Fibroblast of the aortic adventitia (primary cell): ENCODE data around the gene PCNX2. TPM values are rescaled to one million over a fixed set of nuclear protein-coding genes. Genes with fewer than 3 reads are reported as not detected.

Source experiments
- DNase-seq: peaks from one replicate; pipeline ENCODE4 v3.0.0-alpha.2; 2010; ENCODE audit warnings: low read depth
- H3K4me3 ChIP-seq: 2 replicates; pipeline ENCODE4 v1.5.1; 2011; ENCODE audit warnings: low read depth, mild to moderate bottlenecking, control low read depth, low read length, moderate library complexity
- total RNA-seq: library from RNA; depleted of rRNA; stranded (reverse); fragments of >200 nt; gene quantifications from 2 replicates; pipeline ENCODE4 v1.2.3, GENCODE V29; 2012; ENCODE audit warnings: low replicate concordance
- TF ChIP-seq, protein P1 (sequence below): IDR thresholded peaks from 2 replicates; pipeline ENCODE4 v1.5.1; 2011; ENCODE audit warnings: mild to moderate bottlenecking, low read length, control low read depth, inconsistent platforms; ENCODE audit not compliant: insufficient read depth

The PCNX2 gene
- total RNA-seq, 1 donor, result 70.7 TPM

DNA sequence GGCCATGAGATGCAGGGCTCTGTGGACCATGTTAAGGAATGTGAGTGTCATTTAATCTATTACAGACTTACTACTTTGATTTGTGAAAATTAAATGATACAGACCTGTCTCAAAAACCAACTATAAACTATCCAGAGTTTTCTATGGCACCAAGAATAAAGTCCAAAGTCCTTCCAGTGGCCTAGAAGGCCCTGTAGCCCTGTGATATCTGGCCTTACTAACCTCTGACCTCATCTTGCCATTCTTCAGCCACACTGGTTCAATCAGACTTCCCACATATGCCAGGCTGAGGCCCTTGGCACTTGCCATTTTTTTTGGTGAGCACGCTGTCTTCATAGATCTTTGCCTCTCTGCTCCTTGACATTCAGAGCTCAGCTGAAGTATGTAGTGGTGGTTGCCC, 337.5 kb downstream of the PCNX2 start:
- no peak overlapping the region for H3K4me3 ChIP-seq
- no peak for DNase-seq
- TF ChIP-seq, protein P1, sequence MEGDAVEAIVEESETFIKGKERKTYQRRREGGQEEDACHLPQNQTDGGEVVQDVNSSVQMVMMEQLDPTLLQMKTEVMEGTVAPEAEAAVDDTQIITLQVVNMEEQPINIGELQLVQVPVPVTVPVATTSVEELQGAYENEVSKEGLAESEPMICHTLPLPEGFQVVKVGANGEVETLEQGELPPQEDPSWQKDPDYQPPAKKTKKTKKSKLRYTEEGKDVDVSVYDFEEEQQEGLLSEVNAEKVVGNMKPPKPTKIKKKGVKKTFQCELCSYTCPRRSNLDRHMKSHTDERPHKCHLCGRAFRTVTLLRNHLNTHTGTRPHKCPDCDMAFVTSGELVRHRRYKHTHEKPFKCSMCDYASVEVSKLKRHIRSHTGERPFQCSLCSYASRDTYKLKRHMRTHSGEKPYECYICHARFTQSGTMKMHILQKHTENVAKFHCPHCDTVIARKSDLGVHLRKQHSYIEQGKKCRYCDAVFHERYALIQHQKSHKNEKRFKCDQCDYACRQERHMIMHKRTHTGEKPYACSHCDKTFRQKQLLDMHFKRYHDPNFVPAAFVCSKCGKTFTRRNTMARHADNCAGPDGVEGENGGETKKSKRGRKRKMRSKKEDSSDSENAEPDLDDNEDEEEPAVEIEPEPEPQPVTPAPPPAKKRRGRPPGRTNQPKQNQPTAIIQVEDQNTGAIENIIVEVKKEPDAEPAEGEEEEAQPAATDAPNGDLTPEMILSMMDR, result no peak

DNA sequence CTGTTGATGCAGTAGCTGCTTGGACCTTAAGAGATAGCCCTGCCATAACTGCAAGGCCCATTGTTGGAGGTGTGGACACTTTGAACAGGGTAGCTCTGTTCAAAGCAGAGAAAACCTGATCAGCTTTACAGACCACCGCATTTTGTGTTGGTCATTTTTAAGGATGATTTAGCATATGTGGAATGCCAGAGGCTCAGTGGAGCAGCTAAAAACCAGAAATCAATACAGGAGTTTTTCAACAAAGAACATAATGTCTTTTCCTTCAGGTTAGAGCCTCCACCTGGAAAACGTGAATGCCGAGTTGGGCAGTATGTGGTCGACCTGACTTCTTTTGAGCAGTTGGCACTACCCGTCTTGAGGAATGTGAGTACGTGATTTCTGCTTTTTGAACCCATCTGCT, 339.4 kb downstream of the PCNX2 start:
- TF ChIP-seq, protein P1, result no peak
- no peak for DNase-seq
- no peak overlapping the region for H3K4me3 ChIP-seq

DNA sequence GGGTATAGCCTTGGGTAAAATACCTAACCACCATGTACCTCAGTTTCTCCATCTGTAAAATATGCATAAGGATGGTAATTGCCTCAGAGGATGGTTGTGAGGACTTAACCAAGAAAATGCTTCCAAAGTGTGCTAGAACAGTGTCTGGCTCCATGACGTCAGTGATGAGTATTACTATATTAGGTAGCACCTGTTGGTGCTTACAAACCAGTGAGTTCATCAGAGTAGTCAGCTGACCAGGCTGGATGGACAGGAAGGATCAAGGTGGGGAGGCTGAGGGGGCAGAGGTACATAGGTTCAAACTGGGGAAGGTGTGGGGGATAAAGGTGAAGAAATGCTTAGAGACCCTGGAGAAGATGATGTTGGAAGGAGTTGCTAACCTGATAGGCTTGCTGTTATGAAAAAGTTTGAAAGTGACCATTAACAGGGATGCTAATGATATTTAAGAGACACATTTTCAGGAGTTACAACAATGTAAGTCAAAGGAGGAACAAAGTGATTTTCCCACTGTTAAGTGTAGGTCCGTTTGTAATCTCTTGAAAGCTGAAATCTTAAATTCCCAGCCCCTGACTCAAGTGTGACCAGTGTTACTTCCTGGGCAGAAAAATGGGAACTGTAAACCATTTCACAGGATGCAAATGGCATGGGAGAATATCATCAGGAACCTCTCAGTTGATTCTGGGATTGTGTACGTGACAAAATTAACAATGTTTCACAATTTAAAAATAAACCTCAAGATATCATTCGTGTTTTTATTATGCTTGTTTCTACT, 340.7 kb downstream of the PCNX2 start:
- DNase-seq, result no peak
- no peak overlapping the region for H3K4me3 ChIP-seq
- TF ChIP-seq, protein P1, result no peak

DNA sequence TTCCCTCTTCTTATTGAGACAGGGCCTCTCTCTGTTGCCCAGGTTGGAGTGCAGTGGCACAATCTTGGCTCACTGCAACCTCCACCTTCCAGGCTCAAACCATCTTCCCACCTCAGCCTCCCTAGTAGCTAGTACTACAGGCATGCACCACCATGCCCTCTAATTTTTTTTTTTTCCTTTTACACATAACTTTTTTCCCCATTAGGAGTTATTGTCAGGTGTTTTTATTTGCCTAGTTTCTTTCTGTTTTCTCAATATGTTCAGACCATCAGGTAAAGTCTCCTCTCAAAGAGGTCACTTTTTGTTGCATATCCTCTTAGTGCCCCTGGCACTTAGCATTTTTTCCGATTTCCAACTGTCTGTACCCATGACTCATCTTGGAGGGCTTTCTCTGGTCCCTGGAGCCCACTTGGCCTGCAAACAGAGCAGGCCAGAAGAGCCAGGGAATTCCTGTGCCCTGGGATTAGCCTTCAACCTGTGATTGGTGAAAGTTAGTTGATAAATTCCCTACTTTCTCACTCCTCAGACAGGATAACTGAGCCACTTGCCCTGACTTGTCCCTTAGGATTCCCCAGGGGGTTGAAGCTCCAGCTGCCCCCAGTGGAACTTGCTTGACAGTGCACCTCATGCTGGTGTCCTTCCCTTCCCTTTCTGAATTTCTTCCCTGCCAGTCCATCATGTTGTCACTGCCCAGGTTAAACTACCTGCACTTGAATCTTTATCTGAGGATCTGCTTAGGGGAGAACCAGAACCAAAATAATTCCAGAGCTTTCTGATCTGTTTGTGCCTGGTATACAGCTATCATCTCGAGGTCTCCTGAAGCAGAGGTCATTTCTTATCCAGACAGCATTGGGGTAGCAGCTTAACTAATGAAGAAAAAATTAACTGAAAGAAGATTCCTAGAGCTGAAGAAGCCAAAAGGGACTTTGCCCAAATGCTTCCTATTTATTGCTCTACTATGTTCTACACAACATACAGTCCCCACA, 342.7 kb downstream of the PCNX2 start:
- no peak overlapping the region for H3K4me3 ChIP-seq
- peak; percentile 45 for DNase-seq
- TF ChIP-seq, protein P1, result peak; percentile 61

DNA sequence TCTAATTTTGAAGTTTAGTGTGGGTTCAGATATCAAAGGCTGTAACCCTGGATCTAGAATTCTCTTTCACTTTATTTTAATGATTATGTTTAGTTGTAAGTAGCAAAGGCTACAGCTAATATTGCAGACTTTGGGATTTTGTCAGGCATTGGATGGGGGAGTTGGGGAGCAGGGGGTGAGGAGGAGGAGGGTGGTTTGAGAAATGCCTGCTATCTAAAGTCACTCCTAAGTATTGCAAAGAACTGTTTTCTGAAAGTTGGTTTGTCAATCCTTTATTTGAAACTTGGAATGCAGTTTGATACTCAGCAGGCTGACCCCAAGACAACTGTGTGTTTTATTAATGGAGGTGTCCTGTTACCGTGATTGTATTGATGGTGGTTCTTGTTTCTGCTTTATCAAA, 343.9 kb downstream of the PCNX2 start:
- TF ChIP-seq, protein P1, result no peak
- DNase-seq, result no peak
- peak overlapping the region; percentile 75 for H3K4me3 ChIP-seq

DNA sequence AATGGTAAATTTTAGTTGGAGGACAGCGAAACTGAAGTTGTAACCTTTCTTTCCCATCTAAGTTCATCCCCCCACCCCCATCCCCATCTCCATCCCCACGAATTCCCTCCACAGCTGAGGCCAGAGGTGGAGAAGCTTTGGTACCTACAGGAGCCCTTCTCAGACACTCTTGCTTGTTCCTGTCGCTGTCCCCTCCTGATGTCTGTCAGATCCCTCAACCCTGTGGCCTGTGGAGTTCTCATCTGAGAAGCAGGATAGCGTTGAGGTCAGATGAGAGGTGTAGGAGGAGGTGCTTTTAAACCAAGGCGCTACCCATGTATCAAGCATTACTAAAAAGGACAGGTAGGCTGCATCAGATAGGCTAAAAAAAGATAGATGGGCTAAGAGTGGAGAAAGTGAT, 344.3 kb downstream of the PCNX2 start:
- TF ChIP-seq, protein P1, result no peak
- H3K4me3 ChIP-seq, result peak overlapping the region; percentile 75
- no peak for DNase-seq
